Suppressor macrophage treated with lipopolysaccharide for 4 hours (primary cell): ENCODE results near the gene CDKN2B.

ENCODE experiments used
- DNase-seq: peaks from one replicate; pipeline ENCODE4 v3.0.0-alpha.2; 2020

CDKN2B gene

GRCh38 chr9:22033012-22033630, 24.0 kb upstream of the CDKN2B start:
- no peak for DNase-seq

GRCh38 chr9:22031655-22032411, 22.7 kb upstream of the CDKN2B start:
- peak; percentile 35 for DNase-seq

- DNase-seq, result peak; percentile 79
Observed at GRCh38 chr9:22030101-22030598, 21.0 kb upstream of the CDKN2B start.

- no peak for DNase-seq
Observed at GRCh38 chr9:22029231-22029630, 20.1 kb upstream of the CDKN2B start.

GRCh38 chr9:22028394-22028793, 19.3 kb upstream of the CDKN2B start:
- DNase-seq, result no peak

GRCh38 chr9:22026696-22027095, 17.6 kb upstream of the CDKN2B start:
- DNase-seq, result peak; percentile 82

GRCh38 chr9:22022396-22022795, 13.3 kb upstream of the CDKN2B start:
- DNase-seq, result no peak

- no peak for DNase-seq
Observed at GRCh38 chr9:22010866-22011625, 1.9 kb upstream of the CDKN2B start.

GRCh38 chr9:22009506-22009867, 382 bp upstream of the CDKN2B start:
- DNase-seq, result no peak

- peak; percentile 25 for DNase-seq
Observed at GRCh38 chr9:22008384-22008716, 755 bp downstream of the CDKN2B start.

- no peak for DNase-seq
Observed at GRCh38 chr9:22005702-22006606, 3.2 kb downstream of the CDKN2B start.

- DNase-seq, result peak; percentile 22
Observed at GRCh38 chr9:22005021-22005701, 3.9 kb downstream of the CDKN2B start.

GRCh38 chr9:22002038-22002437, 7.1 kb downstream of the CDKN2B start:
- no peak for DNase-seq

GRCh38 chr9:21998026-21998425, 11.1 kb downstream of the CDKN2B start:
- DNase-seq, result no peak

- no peak for DNase-seq
Observed at GRCh38 chr9:21997480-21997879, 11.6 kb downstream of the CDKN2B start.

- no peak for DNase-seq
Observed at GRCh38 chr9:21996858-21997257, 12.2 kb downstream of the CDKN2B start.

GRCh38 chr9:21996438-21996837, 12.7 kb downstream of the CDKN2B start:
- no peak for DNase-seq

- DNase-seq, result peak; percentile 63
Observed at GRCh38 chr9:21995666-21996398, 13.3 kb downstream of the CDKN2B start.

GRCh38 chr9:21995006-21995665, 14.0 kb downstream of the CDKN2B start:
- DNase-seq, result peak; percentile 95

- DNase-seq, result peak; percentile 57
Observed at GRCh38 chr9:21994556-21995005, 14.5 kb downstream of the CDKN2B start, which contains the start of gene CDKN2B-AS1. Gene CDKN2B-AS1 (plus strand): TSS chr9:21994791.
